ENCODE measurements around the gene SIGLEC11. TPM values are rescaled to one million over a fixed set of nuclear protein-coding genes. Genes with fewer than 3 reads are reported as not detected.
"Not testable (repeated sequence)": the region's sequence is repeated elsewhere in the genome, so short reads cannot be mapped to it uniquely, and the experiment has no call there.

The SIGLEC11 gene
- total RNA-seq (1.2 TPM), polyA plus RNA-seq (ENCODE audit: insufficient read depth in 1 of 8, insufficient read length in 8 of 8, low replicate concordance in 1 of 8) (1 to 10 TPM in 2 of 8 donors, under 1 TPM in 6; 0.57 to 1.4 (median 0.79) TPM)
- long read RNA-seq, donor 1: 0 reads
- long read RNA-seq, donor 2: 0 reads
- long read RNA-seq, donor 3: 0 reads
- long read RNA-seq, donor 4: 0 reads
- long read RNA-seq, donor 5, partial matches to known transcripts: 0 of 4 reads
- long read RNA-seq, donor 5, other reads (novel, unspliced or antisense): 0 of 4 reads
- long read RNA-seq, donor 6: 0 reads
- long read RNA-seq, donor 7: 0 reads
- long read RNA-seq, donor 8: 0 reads
- long read RNA-seq, donor 9: 0 reads
- long read RNA-seq, donor 10: 0 reads
- long read RNA-seq, donor 11, partial matches to known transcripts: 0 of 1 reads
- long read RNA-seq, donor 11, other reads (novel, unspliced or antisense): 0 of 1 reads

GRCh38 chr19:49960980-49961379 lies at the start of gene SIGLEC11:
Gene SIGLEC11 (minus strand): TSS chr19:49961172. CDS start chr19:49961081, 91 bp downstream.
- not testable (repeated sequence) for H3K36me3 ChIP-seq (ENCODE audit: control insufficient read depth, insufficient read depth, low read length); H3K9me3 ChIP-seq (replicated peaks; ENCODE audit: control insufficient read depth, low read depth, low read length); H3K4me1 ChIP-seq (ENCODE audit: control insufficient read depth, insufficient read depth, low read length); H3K27me3 ChIP-seq (ENCODE audit: control insufficient read depth, insufficient read depth, low read length); DNase-seq; H3K4me3 ChIP-seq (ENCODE audit: low read length); H3K27ac ChIP-seq (ENCODE audit: low read length)
- WGBS (ENCODE audit: insufficient coverage): no CpG with 5 or more reads among the region's 10 CpGs

DNA sequence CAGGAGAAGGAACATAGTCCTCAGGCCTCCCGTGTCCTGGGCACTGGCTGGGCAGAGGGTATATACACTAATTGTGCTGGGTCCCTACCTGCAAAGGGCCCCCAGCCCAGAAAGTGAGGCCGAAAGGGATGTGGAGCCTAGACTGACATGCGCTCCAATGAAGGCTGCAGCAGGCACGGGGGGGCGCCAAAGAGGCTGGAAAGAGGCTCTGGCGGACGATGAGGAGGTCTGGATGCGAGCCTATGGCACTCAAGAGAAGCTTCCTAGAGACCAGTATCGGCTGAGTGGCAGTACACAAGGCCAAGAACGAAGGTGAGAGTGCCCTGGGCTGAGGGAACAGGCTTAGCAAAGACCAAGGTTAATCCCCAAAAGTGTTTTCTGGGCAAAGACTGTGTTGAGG lies 47.6 kb upstream of the SIGLEC11 start:
- peaks cover 61% of the 10 kb centered on the region for H3K36me3 ChIP-seq (ENCODE audit: control insufficient read depth, insufficient read depth, low read length)
- H3K4me3 ChIP-seq (ENCODE audit: low read length): no peak overlapping the region
- WGBS (ENCODE audit: insufficient coverage): 40% methylated on average over 10 of the region's 10 CpGs
- no peaks in the 10 kb centered on the region for H3K4me1 ChIP-seq (ENCODE audit: control insufficient read depth, insufficient read depth, low read length)
- H3K27me3 ChIP-seq (ENCODE audit: control insufficient read depth, insufficient read depth, low read length): no peaks in the 10 kb centered on the region
- no peaks in the 10 kb centered on the region for H3K9me3 ChIP-seq (replicated peaks; ENCODE audit: control insufficient read depth, low read depth, low read length)
- no peak for DNase-seq
- H3K27ac ChIP-seq (ENCODE audit: low read length): no peak overlapping the region

DNA sequence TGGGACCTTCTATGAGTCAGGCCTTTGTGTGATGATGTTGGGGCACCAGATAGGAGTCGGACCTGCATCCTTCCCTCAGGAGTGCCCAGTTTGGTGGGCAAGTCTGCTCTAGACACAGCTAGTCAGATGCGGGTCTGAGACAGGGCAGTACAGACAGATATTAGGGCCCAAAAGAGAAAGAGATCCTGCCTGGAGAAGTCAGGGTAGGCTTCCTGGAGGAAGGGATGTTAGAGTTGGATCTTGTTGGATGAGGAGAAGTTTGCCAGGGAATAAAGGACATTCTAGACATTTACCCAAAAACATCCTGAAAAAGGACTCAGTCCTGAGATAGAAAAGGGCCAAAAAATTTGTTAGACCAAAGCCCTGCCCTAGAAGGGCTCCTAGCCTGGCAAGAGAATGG lies 47.0 kb upstream of the SIGLEC11 start:
- Histone ChIP-seq H3K36me3 (ENCODE audit: control insufficient read depth, insufficient read depth, low read length) (peaks cover 61% of the 10 kb centered on the region), H3K9me3 (replicated peaks; ENCODE audit: control insufficient read depth, low read depth, low read length) (no peaks in the 10 kb centered on the region), H3K4me3 (ENCODE audit: low read length) (no peak overlapping the region), H3K27ac (ENCODE audit: low read length) (no peak overlapping the region), H3K4me1 (ENCODE audit: control insufficient read depth, insufficient read depth, low read length) (no peaks in the 10 kb centered on the region), H3K27me3 (ENCODE audit: control insufficient read depth, insufficient read depth, low read length) (no peaks in the 10 kb centered on the region)
- no peak for DNase-seq
- WGBS (ENCODE audit: insufficient coverage): 100% methylated on average over 1 of the region's 2 CpGs

DNA sequence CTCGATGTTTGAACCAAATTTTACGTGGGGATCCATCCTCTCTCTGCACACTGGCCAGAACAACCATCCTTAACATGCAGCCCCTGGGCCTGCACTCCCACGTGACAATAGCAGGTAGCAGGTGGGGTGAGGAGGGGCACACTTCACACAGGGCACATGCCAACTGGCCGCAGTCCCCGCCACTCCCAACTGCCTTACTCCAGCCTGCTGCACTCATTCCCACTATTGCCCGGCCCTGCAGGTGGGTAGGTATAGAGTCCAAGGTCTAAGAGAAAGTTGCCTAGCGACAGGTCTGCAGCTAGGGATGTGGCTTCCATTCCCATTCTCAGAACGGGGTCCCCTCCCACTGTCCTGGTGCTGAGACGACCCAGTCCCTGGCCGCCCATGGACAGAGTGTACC lies 46.2 kb upstream of the SIGLEC11 start:
- Histone ChIP-seq H3K4me3 (ENCODE audit: low read length) (no peak overlapping the region), H3K36me3 (ENCODE audit: control insufficient read depth, insufficient read depth, low read length) (peaks cover 66% of the 10 kb centered on the region), H3K27me3 (ENCODE audit: control insufficient read depth, insufficient read depth, low read length) (no peaks in the 10 kb centered on the region), H3K9me3 (replicated peaks; ENCODE audit: control insufficient read depth, low read depth, low read length) (no peaks in the 10 kb centered on the region), H3K27ac (ENCODE audit: low read length) (no peak overlapping the region), H3K4me1 (ENCODE audit: control insufficient read depth, insufficient read depth, low read length) (no peaks in the 10 kb centered on the region)
- DNase-seq: no peak
- WGBS (ENCODE audit: insufficient coverage): 94% methylated on average over 3 of the region's 10 CpGs

DNA sequence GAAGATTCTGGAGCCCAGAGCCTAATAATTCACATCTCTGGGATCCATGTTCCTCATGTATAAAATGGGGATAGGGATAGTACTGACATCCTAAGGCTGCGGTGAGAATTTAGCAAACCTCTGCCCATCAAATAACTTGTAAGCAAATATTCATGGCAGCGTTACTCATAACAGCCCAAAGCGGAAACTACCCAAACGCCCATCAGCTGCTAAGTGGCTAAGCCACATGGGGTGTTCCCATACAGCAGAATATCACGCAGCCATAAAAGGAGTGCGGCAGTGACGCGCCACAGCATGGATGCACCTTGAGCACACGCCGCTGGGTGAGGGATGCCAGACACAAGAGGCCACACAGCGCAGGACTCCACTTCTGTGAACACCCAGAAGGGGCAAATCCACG lies 44.5 kb upstream of the SIGLEC11 start:
- no peak overlapping the region for H3K4me3 ChIP-seq (ENCODE audit: low read length)
- no peaks in the 10 kb centered on the region for H3K27me3 ChIP-seq (ENCODE audit: control insufficient read depth, insufficient read depth, low read length)
- H3K36me3 ChIP-seq (ENCODE audit: control insufficient read depth, insufficient read depth, low read length): peaks cover 81% of the 10 kb centered on the region
- no peaks in the 10 kb centered on the region for H3K9me3 ChIP-seq (replicated peaks; ENCODE audit: control insufficient read depth, low read depth, low read length)
- H3K4me1 ChIP-seq (ENCODE audit: control insufficient read depth, insufficient read depth, low read length): no peaks in the 10 kb centered on the region
- no peak for DNase-seq
- WGBS (ENCODE audit: insufficient coverage): 94% methylated on average over 11 of the region's 12 CpGs
- H3K27ac ChIP-seq (ENCODE audit: low read length): no peak overlapping the region

DNA sequence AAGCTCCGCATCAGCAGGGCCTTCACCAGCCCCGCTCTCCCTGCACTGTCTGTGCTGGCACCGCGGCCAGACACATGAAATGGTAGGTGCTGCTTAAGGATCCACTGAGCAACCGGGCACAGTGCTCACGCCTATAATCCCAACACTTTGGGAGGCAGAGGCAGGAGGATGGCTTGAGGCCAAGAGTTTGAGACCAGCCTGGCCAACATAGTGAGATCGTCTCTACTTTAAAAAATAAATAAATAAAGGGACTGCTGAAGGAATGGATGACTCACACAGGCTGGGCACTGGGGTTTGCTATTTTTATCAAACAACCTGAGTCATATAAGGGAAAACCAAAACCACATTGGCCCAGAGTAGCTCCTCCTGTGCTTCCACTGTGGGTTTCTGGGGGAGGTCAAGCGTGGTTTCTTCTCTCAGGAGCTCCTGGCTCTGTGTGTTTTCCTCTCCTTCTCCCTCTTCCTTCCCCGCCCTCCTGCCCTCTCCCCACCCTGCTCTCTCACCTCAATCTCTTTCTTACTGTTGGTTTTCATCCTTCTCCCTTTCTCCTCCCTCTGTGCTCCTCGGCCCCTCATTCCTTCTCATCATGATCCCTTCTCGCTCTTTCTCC lies 42.9 kb upstream of the SIGLEC11 start:
- no peak overlapping the region for H3K27ac ChIP-seq (ENCODE audit: low read length)
- no peaks in the 10 kb centered on the region for H3K4me1 ChIP-seq (ENCODE audit: control insufficient read depth, insufficient read depth, low read length)

DNA sequence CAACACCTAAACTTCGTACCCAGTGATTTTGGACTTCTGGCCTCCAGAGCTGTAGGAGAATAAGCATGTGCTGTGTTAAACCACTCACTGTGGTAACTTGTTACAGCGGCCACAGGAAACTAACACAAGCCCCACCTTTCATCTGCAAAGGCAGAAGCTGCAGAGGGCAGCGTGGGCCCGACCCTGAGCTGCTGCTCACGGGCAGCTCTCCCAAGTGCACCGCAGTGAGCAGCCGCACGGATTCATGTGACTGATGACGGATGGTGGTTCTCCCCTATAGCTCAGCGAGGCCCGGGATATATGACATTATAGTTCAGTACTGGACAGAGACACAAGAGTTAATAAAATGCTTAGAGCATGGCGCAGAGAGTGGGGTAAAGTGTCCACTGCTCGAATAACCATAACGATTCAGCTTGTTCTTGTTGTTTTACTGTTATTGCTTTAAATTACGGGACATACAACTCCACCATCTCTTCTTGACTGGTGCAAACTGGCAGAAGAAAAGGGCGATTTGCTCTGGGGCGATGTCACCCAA lies 42.3 kb upstream of the SIGLEC11 start:
- no peak for DNase-seq
- Histone ChIP-seq H3K4me1 (ENCODE audit: control insufficient read depth, insufficient read depth, low read length) (no peaks in the 10 kb centered on the region), H3K4me3 (ENCODE audit: low read length) (no peak overlapping the region), H3K9me3 (replicated peaks; ENCODE audit: control insufficient read depth, low read depth, low read length) (no peaks in the 10 kb centered on the region), H3K36me3 (ENCODE audit: control insufficient read depth, insufficient read depth, low read length) (peaks cover 87% of the 10 kb centered on the region), H3K27me3 (ENCODE audit: control insufficient read depth, insufficient read depth, low read length) (no peaks in the 10 kb centered on the region), H3K27ac (ENCODE audit: low read length) (no peak overlapping the region)
- 86% methylated on average over 11 of the region's 17 CpGs for WGBS (ENCODE audit: insufficient coverage)

More for the DNA sequence above, 42.9 kb upstream of the SIGLEC11 start:
- 92% methylated on average over 9 of the region's 11 CpGs for WGBS (ENCODE audit: insufficient coverage)
- Histone ChIP-seq H3K27me3 (ENCODE audit: control insufficient read depth, insufficient read depth, low read length) (no peaks in the 10 kb centered on the region), H3K9me3 (replicated peaks; ENCODE audit: control insufficient read depth, low read depth, low read length) (no peaks in the 10 kb centered on the region), H3K36me3 (ENCODE audit: control insufficient read depth, insufficient read depth, low read length) (peaks cover 87% of the 10 kb centered on the region), H3K4me3 (ENCODE audit: low read length) (no peak overlapping the region)
- peak; percentile 53 for DNase-seq

- Histone ChIP-seq H3K4me3 (ENCODE audit: low read length) (no peak overlapping the region), H3K27ac (ENCODE audit: low read length) (no peak overlapping the region), H3K36me3 (ENCODE audit: control insufficient read depth, insufficient read depth, low read length) (peaks cover 84% of the 10 kb centered on the region), H3K27me3 (ENCODE audit: control insufficient read depth, insufficient read depth, low read length) (no peaks in the 10 kb centered on the region), H3K4me1 (ENCODE audit: control insufficient read depth, insufficient read depth, low read length) (no peaks in the 10 kb centered on the region), H3K9me3 (replicated peaks; ENCODE audit: control insufficient read depth, low read depth, low read length) (no peaks in the 10 kb centered on the region)
- 85% methylated on average over 4 of the region's 6 CpGs for WGBS (ENCODE audit: insufficient coverage)
- peak; percentile 33 for DNase-seq
Observed at GRCh38 chr19:50002386-50002960, 41.5 kb upstream of the SIGLEC11 start.

DNA sequence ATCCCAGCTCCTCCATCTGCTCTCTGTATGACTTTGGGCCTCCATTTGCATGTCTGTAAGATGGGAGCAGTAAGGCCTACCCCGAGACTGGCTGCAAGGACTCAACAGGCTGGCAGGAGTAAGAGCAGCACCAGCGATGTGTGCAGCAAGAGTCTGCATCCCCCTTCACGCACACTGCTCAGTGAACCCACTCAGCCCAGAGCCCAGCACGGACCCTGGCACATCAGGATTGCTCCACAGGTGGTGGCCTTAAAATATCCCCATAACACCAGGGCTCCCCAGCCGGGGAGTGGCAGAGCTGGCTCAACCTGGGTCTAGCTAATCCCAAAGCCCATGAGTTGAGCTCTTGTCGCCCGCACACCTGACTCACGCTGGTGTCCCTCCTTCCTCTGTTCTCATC lies 40.8 kb upstream of the SIGLEC11 start:
- Histone ChIP-seq H3K9me3 (replicated peaks; ENCODE audit: control insufficient read depth, low read depth, low read length) (no peaks in the 10 kb centered on the region), H3K27me3 (ENCODE audit: control insufficient read depth, insufficient read depth, low read length) (no peaks in the 10 kb centered on the region), H3K27ac (ENCODE audit: low read length) (no peak overlapping the region), H3K4me3 (ENCODE audit: low read length) (no peak overlapping the region), H3K36me3 (ENCODE audit: control insufficient read depth, insufficient read depth, low read length) (peaks cover 84% of the 10 kb centered on the region), H3K4me1 (ENCODE audit: control insufficient read depth, insufficient read depth, low read length) (no peaks in the 10 kb centered on the region)
- DNase-seq: no peak
- WGBS (ENCODE audit: insufficient coverage): 90% methylated on average over 3 of the region's 8 CpGs

All from muscle of leg (tissue), 16 donors.